Measurements from ENCODE around the gene ULK4. TPM values are rescaled to one million over a fixed set of nuclear protein-coding genes. Genes with fewer than 3 reads are reported as not detected.

ULK4 gene
- total RNA-seq, 2 donors from 2014 or later, result 4.4 to 8.3 TPM

DNA sequence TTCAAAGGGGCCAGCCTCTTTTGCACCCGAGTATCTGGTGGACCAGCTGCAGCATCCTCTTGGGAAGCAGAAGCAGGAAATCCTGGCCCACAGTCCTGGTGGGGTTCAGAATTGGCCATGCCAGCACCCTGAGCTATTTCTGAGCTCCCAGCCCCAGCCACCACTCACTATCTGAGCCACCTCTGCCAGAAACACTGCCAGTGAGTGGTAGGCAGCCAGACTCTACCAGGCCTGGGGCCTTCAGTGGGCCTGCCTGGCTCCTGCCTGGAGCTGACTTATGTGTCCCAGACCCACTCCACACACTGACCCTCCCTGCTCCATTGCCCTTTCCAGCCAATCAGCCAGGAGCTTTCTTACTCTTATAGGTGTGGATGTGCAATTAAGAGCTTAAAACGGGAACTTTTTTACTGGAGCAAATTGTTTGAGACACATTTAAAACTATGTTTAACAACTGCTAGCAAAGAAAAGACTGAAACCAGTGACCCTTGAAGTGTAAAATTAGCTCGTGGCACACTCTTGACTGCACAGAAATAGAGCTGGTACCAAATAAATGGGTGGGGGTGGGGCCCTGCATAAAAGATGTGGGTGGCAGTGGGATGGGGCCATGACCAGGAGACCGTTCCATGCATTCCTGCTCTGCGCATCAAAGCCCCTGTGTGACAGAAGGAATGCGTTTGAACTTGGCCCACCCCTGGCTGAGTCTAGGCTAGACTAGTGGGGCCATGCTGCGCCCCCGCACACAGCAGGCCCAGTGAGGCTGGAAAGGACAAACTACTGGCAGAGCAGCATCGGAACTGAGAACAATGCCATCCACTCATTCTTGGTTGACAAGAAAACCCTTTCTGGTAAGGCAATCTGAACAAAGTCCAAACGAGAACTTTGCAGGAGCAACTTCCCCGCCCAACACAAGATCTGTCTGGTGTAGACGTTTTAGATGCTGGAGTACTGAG, 714.6 kb downstream of the ULK4 start:
- H3K36me3 ChIP-seq, result no peaks in the 10 kb centered on the region
- no peaks in the 10 kb centered on the region for H3K9me3 ChIP-seq
- intact Hi-C loops (cut with DNase I), result no loop called here
- no peaks in the 10 kb centered on the region for H3K27me3 ChIP-seq
- H3K9ac ChIP-seq (ENCODE audit: low read depth in 2 of 2, low read length in 2 of 2), result no peak overlapping the region
- DNase-seq, result no peak
- no peaks in the 10 kb centered on the region for H3K4me1 ChIP-seq
- no peak overlapping the region for H3K4me3 ChIP-seq
- TF ChIP-seq, protein P1, sequence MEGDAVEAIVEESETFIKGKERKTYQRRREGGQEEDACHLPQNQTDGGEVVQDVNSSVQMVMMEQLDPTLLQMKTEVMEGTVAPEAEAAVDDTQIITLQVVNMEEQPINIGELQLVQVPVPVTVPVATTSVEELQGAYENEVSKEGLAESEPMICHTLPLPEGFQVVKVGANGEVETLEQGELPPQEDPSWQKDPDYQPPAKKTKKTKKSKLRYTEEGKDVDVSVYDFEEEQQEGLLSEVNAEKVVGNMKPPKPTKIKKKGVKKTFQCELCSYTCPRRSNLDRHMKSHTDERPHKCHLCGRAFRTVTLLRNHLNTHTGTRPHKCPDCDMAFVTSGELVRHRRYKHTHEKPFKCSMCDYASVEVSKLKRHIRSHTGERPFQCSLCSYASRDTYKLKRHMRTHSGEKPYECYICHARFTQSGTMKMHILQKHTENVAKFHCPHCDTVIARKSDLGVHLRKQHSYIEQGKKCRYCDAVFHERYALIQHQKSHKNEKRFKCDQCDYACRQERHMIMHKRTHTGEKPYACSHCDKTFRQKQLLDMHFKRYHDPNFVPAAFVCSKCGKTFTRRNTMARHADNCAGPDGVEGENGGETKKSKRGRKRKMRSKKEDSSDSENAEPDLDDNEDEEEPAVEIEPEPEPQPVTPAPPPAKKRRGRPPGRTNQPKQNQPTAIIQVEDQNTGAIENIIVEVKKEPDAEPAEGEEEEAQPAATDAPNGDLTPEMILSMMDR (IDR thresholded peaks at IDR 0.05), result no peak
- H3K27ac ChIP-seq, result no peak overlapping the region

DNA sequence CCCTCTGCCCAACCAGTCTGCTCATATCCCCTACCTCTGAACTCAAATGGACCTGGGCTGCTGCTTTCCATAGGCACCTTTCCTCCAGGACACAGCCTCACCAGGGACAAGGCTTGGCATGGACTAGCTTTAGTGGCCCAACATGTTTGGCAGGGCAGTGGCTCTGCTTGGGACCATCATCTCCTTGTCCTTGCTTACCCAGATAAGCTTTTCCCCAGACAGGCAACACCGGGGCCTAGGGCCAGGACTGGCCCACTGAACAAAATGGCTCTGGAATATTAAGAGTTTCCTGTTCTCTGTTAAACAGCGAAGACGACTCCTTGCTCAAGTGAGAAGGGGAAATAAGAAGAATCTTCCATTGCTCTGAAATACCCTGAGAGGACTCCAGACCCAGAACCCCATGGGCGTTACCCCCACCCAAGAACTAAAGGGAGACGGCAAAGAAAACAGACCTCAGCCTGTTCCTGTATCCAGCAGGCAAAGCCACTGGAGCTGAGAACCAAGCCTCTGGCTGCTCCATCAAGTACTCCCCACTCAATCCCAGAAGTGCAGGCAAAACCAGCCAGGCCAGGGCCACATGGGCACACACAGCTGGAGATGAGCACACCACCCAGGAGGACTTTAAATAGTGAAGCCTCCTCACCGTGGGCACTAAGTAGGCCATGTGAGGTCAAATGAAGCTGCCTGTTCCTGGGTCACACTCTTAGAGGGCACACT, 717.1 kb downstream of the ULK4 start:
- H3K9ac ChIP-seq (ENCODE audit: low read depth in 2 of 2, low read length in 2 of 2), result no peak overlapping the region
- no peaks in the 10 kb centered on the region for H3K36me3 ChIP-seq
- no peak for DNase-seq
- H3K27me3 ChIP-seq, result no peaks in the 10 kb centered on the region
- H3K9me3 ChIP-seq, result no peaks in the 10 kb centered on the region
- TF ChIP-seq, protein P1 (IDR thresholded peaks at IDR 0.05), result no peak
- intact Hi-C loops (cut with DNase I), result no loop called here
- H3K27ac ChIP-seq, result no peak overlapping the region
- H3K4me1 ChIP-seq, result no peaks in the 10 kb centered on the region
- H3K4me3 ChIP-seq, result no peak overlapping the region

DNA sequence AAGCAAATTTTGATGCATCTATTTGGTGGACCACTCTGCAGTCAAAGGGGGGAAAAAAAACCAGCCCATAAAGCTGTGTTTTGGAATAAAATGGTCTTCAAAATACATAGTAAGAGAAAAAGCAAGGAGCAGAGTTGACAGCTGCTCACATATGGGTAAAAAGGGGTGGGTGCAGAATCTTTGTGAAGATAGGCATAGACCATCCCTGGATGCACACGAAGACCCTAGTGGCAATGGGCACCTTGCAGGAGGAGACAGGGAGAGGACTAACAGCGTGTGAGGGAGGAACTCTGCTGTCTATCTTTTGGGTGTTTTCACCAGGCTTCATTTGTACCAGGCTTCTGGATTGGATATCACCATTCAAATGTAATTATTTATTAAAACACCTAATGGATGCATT, 718.7 kb downstream of the ULK4 start:
- intact Hi-C loops (cut with DNase I), result no loop called here
- TF ChIP-seq, protein P1 (IDR thresholded peaks at IDR 0.05), result no peak
- Histone ChIP-seq H3K27me3 (no peaks in the 10 kb centered on the region), H3K9me3 (no peaks in the 10 kb centered on the region), H3K27ac (no peak overlapping the region), H3K4me3 (no peak overlapping the region), H3K4me1 (no peaks in the 10 kb centered on the region), H3K36me3 (peaks cover 6% of the 10 kb centered on the region), H3K9ac (ENCODE audit: low read depth in 2 of 2, low read length in 2 of 2) (no peak overlapping the region)
- no peak for DNase-seq

- no peaks in the 10 kb centered on the region for H3K27me3 ChIP-seq
- no peak overlapping the region for H3K27ac ChIP-seq
- H3K9me3 ChIP-seq, result no peaks in the 10 kb centered on the region
- peaks cover 7% of the 10 kb centered on the region for H3K36me3 ChIP-seq
- no peak for DNase-seq
- TF ChIP-seq, protein P1 (IDR thresholded peaks at IDR 0.05), result no peak
- H3K9ac ChIP-seq (ENCODE audit: low read depth in 2 of 2, low read length in 2 of 2), result no peak overlapping the region
- no peaks in the 10 kb centered on the region for H3K4me1 ChIP-seq
- intact Hi-C loops (cut with DNase I), result no loop called here
- no peak overlapping the region for H3K4me3 ChIP-seq
Observed at GRCh38 chr3:41241800-41242571, 719.9 kb downstream of the ULK4 start.

DNA sequence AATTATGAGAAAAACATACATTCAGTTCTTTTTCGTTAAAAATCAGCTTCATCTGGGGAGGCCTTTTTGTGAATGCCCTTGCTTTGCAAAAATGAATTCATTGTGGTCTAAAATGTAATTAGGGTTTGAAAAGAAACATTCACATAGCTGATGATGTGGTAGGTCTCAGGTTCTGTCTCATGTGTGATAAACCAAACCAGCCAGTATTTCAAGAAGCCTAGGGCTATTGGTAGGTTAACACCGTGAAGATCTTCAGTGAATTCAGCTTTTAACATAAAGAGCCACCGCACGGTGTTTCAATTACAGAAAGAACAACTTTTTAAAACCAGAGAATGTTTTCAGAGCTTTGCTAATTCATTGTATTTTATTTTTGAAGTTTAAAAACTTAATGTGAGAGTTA, 720.7 kb downstream of the ULK4 start:
- Histone ChIP-seq H3K4me3 (no peak overlapping the region), H3K36me3 (peaks cover 7% of the 10 kb centered on the region), H3K9me3 (no peaks in the 10 kb centered on the region), H3K9ac (ENCODE audit: low read depth in 2 of 2, low read length in 2 of 2) (no peak overlapping the region), H3K27ac (no peak overlapping the region), H3K4me1 (no peaks in the 10 kb centered on the region), H3K27me3 (no peaks in the 10 kb centered on the region)
- DNase-seq, result no peak
- TF ChIP-seq, protein P1 (IDR thresholded peaks at IDR 0.05), result no peak
- intact Hi-C loops (cut with DNase I), result no loop called here
